Upper lobe of right lung (tissue), 1 donor: ENCODE measurements around the gene TMEM200C. TPM values are rescaled to one million over a fixed set of nuclear protein-coding genes. Genes with fewer than 3 reads are reported as not detected.

ENCODE experiments used
- ATAC-seq: fragments of 200-7000 bp; cut with Tn5 transposase; one replicate; pipeline ENCODE4 v1.9.1; 2020; ENCODE audit warnings: mild to moderate bottlenecking, moderate library complexity
- DNase-seq: peaks from one replicate; pipeline ENCODE4 v3.0.0-alpha.2; 2020
- H3K27ac ChIP-seq: fragments of 200-600 bp; one replicate; pipeline ENCODE4 v1.8.0; 2022
- H3K27me3 ChIP-seq: fragments of 200-600 bp; one replicate; pipeline ENCODE4 v1.8.0; 2022; ENCODE audit warnings: mild to moderate bottlenecking
- H3K36me3 ChIP-seq: fragments of 200-600 bp; one replicate; pipeline ENCODE4 v1.8.0; 2022
- H3K4me1 ChIP-seq: fragments of 200-600 bp; one replicate; pipeline ENCODE4 v1.8.0; 2022
- H3K4me3 ChIP-seq: fragments of 200-600 bp; one replicate; pipeline ENCODE4 v1.8.0; 2022; ENCODE audit warnings: mild to moderate bottlenecking
- H3K9me3 ChIP-seq: fragments of 200-600 bp; one replicate; pipeline ENCODE4 v1.8.0; 2022
- intact Hi-C: fragments of 100-400 bp; cut with DNase I; formaldehyde crosslinking; loops from one replicate; pipeline ENCODE4 v1.11.0; 2022
- total RNA-seq: library from RNA; stranded (reverse); fragmentation: NEBNext Ultra II Directional; extraction: Animal tissue kit (Norgen Biotek cat#: 25700); gene quantifications from one replicate; pipeline ENCODE4 v1.2.1, GENCODE V29; 2021
- TF ChIP-seq, protein P1 (sequence below): fragments of 200-600 bp; IDR thresholded peaks from one replicate; pipeline ENCODE4 v1.8.0; 2022; ENCODE audit warnings: antibody characterized with exemption
- donor health status: DM: no; HTN: yes; CAD: no; lungs with severe emphysema.

Gene TMEM200C
- total RNA-seq, 1 donor from 2014 or later = 0.41 TPM

DNA sequence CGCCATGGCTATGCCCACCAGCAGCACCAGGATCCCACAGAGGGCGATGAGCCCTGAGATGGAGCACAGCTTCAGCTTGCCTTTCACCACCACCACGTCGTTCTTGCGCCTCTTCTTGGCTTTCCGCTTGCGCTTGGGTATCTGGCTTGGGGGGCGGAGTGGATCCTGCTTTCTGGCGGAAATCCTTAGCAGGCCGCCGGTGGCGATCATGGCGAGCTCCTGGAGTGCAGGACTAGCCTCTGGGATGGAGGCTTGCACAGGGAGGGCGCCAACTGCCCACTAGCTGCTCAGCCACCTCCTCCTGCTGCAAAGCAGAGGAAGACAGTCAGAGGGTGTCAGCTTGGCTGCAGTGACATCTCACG, 3.5 kb downstream of the TMEM200C start:
- Histone ChIP-seq H3K4me1 (peaks cover 7% of the 10 kb centered on the region), H3K4me3 (no peak overlapping the region), H3K27me3 (peaks cover 59% of the 10 kb centered on the region), H3K36me3 (no peaks in the 10 kb centered on the region), H3K27ac (no peak overlapping the region), H3K9me3 (no peaks in the 10 kb centered on the region)
- ATAC-seq (no peak), DNase-seq (peak; percentile 57)
- intact Hi-C loops = no loop called here
- TF ChIP-seq, protein P1, sequence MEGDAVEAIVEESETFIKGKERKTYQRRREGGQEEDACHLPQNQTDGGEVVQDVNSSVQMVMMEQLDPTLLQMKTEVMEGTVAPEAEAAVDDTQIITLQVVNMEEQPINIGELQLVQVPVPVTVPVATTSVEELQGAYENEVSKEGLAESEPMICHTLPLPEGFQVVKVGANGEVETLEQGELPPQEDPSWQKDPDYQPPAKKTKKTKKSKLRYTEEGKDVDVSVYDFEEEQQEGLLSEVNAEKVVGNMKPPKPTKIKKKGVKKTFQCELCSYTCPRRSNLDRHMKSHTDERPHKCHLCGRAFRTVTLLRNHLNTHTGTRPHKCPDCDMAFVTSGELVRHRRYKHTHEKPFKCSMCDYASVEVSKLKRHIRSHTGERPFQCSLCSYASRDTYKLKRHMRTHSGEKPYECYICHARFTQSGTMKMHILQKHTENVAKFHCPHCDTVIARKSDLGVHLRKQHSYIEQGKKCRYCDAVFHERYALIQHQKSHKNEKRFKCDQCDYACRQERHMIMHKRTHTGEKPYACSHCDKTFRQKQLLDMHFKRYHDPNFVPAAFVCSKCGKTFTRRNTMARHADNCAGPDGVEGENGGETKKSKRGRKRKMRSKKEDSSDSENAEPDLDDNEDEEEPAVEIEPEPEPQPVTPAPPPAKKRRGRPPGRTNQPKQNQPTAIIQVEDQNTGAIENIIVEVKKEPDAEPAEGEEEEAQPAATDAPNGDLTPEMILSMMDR = no peak

DNA sequence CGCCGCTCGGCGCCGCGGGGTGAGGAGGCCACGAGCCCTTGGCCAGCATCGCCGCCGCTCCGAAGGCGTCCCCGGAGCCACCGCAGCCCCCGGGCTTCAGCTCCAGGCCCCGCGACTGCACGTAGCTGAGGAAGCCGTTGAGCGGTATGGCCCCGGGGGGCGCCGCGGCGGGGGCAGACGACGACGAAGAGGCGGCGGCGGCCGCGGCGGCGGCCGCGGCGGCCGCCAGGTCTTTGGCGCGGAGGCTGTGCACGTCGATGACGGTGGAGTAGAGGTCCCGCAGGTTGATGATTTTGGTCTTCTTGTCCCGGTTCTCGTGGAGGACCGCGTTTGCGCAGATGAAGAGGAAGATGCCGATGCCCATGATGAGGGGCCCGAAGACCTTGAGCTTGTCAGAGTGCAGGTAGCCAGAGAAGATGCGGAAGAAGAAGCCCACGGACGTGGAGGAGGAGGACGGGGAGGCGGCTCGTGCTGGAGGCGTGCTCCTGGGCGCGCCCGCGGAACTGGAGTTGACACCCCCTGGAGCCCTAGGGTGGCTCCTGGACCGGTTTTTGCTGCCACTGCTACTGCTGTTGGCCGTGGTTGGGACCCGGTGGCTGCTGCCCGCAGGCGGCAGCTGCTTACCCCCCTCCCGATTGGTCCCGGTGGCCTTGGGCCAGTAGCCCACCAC, 4.0 kb downstream of the TMEM200C start:
- Histone ChIP-seq H3K36me3 (no peaks in the 10 kb centered on the region), H3K4me1 (peaks cover 7% of the 10 kb centered on the region), H3K27ac (no peak overlapping the region), H3K9me3 (no peaks in the 10 kb centered on the region), H3K27me3 (peaks cover 54% of the 10 kb centered on the region), H3K4me3 (peak overlapping the region; percentile 43)
- intact Hi-C loops = no loop called here
- DNase-seq (peak; percentile 61), ATAC-seq (no peak)
- TF ChIP-seq, protein P1 = no peak

DNA sequence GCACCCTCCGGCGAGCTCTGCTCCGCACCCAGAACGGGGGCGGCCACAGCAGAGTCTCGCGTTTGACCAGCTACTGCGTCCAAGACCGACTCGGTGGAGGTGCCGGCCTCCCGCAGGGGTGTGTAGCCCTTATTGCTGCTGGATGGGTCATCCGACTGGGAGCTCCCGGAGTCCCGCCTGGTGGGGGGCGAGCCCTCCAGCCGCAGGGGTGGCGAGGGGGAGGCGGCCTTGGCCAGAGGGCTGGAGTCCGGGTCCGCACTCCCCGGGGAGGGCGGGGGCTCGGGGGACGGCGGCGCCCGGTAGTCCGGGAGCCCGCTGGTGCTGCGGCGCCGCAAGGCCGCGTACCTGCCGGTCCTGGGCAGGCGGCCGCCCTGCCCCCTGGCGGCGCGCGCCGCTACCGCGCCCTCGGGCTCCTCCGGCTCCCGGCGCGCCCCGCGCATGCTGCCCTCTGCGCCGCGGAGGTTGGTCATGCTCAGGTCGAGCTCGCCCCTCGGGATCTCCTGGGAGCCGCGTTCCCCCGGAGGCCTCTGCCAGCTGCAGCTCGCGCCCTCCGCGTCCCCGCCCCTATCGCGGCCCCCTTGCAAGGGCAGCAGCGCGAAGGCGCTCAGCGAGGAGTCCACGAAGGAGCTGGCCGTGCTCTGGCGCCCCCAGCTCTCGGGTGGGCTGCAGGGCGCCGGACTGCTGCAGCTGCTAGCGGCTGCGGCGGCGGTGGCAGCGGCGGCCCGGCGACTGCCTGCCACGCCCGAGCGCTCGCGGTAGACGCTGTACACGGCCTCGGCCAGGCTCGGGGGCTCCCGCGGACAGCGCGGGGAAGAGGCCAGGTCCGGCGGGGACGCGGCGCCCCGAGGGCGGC, 4.8 kb downstream of the TMEM200C start:
- no peaks in the 10 kb centered on the region for H3K36me3 ChIP-seq
- H3K4me3 ChIP-seq = peak overlapping the region; percentile 43
- TF ChIP-seq, protein P1 = peak; percentile 38
- H3K27ac ChIP-seq = no peak overlapping the region
- no peaks in the 10 kb centered on the region for H3K4me1 ChIP-seq
- peaks cover 46% of the 10 kb centered on the region for H3K27me3 ChIP-seq
- peak; percentile 95 for ATAC-seq
- H3K9me3 ChIP-seq = no peaks in the 10 kb centered on the region
- intact Hi-C loops = no loop called here
- peak; percentile 79 for DNase-seq

DNA sequence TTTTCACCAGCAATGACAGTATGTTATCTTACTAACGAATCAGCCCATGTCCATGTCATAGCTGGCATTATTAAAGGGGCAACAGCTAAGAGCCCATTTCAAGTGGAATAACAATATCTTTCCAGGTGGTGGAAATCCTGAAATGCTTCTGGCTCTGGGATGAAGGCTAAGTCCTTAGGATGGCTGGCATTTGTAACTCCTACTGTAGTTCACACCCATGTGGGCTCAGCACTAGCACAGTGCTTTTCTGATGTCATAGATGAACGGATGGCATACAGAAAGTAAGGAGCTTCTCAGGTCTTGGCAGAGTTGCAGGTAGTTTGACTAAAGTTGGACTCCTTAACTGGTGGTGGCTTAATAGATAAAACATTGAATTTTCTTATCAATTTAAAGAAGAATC, 10.0 kb downstream of the TMEM200C start:
- Histone ChIP-seq H3K9me3 (no peaks in the 10 kb centered on the region), H3K36me3 (no peaks in the 10 kb centered on the region), H3K4me1 (no peaks in the 10 kb centered on the region), H3K27ac (no peak overlapping the region), H3K27me3 (peaks cover 15% of the 10 kb centered on the region), H3K4me3 (no peak overlapping the region)
- DNase-seq = no peak
- ATAC-seq = no peak
- intact Hi-C loops = no loop called here
- TF ChIP-seq, protein P1 = no peak

DNA sequence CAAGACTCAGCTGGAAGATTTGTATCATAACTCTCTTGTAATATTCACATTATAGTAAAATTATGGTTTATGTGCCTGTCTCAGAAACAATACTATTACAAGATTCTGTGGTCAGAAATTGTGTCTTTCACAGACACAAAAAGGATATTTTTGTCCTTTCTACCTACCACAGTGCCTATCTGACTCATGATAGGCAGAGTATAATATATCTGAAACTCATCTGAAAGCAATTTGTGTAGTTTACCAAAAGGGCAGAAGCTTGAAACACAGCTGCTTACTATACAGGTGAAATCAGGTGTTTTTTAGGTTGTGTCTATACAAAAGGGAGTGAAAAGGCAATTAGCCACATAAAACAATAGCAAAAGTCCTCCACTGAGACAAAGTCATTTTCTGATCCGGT, 10.9 kb downstream of the TMEM200C start:
- H3K4me1 ChIP-seq = no peaks in the 10 kb centered on the region
- TF ChIP-seq, protein P1 = no peak
- H3K36me3 ChIP-seq = no peaks in the 10 kb centered on the region
- no peak for ATAC-seq
- H3K9me3 ChIP-seq = no peaks in the 10 kb centered on the region
- H3K4me3 ChIP-seq = no peak overlapping the region
- H3K27me3 ChIP-seq = peaks cover 11% of the 10 kb centered on the region
- H3K27ac ChIP-seq = no peak overlapping the region
- intact Hi-C loops = no loop called here
- no peak for DNase-seq
